Stimulated activated CD8-positive, alpha-beta memory T cell treated with anti-CD3 and anti-CD28 coated beads, Interleukin-4, amount 100 ng/mL, for 24 hours (primary cell): ENCODE results near the gene COG2.
"Not testable (repeated sequence)": the region's sequence is repeated elsewhere in the genome, so short reads cannot be mapped to it uniquely, and the experiment has no call there.

Experiments
- DNase-seq: peaks from one replicate; pipeline ENCODE4 v3.0.0-alpha.2; 2020; ENCODE audit warnings: low read depth

Gene COG2

GRCh38 chr1:230626232-230626631, 16.0 kb upstream of the COG2 start:
- DNase-seq, result no peak

GRCh38 chr1:230627767-230628166, 14.5 kb upstream of the COG2 start:
- no peak for DNase-seq

GRCh38 chr1:230629511-230629910, 12.8 kb upstream of the COG2 start:
- DNase-seq, result no peak

GRCh38 chr1:230631477-230631876, 10.8 kb upstream of the COG2 start:
- DNase-seq, result no peak

- DNase-seq, result no peak
Measured at GRCh38 chr1:230632273-230632873, 9.9 kb upstream of the COG2 start.

- DNase-seq, result no peak
Measured at GRCh38 chr1:230633469-230633868, 8.8 kb upstream of the COG2 start.

- DNase-seq, result no peak
Measured at GRCh38 chr1:230634384-230634783, 7.9 kb upstream of the COG2 start.

GRCh38 chr1:230636575-230637148, 5.6 kb upstream of the COG2 start:
- no peak for DNase-seq

- DNase-seq, result no peak
Measured at GRCh38 chr1:230639714-230640209, 2.5 kb upstream of the COG2 start.

GRCh38 chr1:230641346-230641745, 935 bp upstream of the COG2 start:
- no peak for DNase-seq

GRCh38 chr1:230641900-230642262, 400 bp upstream of the COG2 start:
- DNase-seq, result no peak

GRCh38 chr1:230643908-230644307, 1.6 kb downstream of the COG2 start:
- DNase-seq, result no peak

- DNase-seq, result no peak
Measured at GRCh38 chr1:230646710-230647302, 4.5 kb downstream of the COG2 start.

GRCh38 chr1:230647321-230647720, 5.0 kb downstream of the COG2 start:
- DNase-seq, result no peak

GRCh38 chr1:230648114-230648513, 5.8 kb downstream of the COG2 start:
- no peak for DNase-seq

- no peak for DNase-seq
Measured at GRCh38 chr1:230650300-230650699, 8.0 kb downstream of the COG2 start.

- DNase-seq, result no peak
Measured at GRCh38 chr1:230651235-230651634, 9.0 kb downstream of the COG2 start.

GRCh38 chr1:230656719-230657118, 14.4 kb downstream of the COG2 start:
- not testable (repeated sequence) for DNase-seq

- DNase-seq, result not testable (repeated sequence)
Measured at GRCh38 chr1:230658103-230658502, 15.8 kb downstream of the COG2 start.

GRCh38 chr1:230658691-230659090, 16.4 kb downstream of the COG2 start:
- no peak for DNase-seq

GRCh38 chr1:230661976-230662375, 19.7 kb downstream of the COG2 start:
- no peak for DNase-seq

- no peak for DNase-seq
Measured at GRCh38 chr1:230668227-230668626, 25.9 kb downstream of the COG2 start.

- no peak for DNase-seq
Measured at GRCh38 chr1:230669543-230669942, 27.3 kb downstream of the COG2 start.

GRCh38 chr1:230674581-230674980, 32.3 kb downstream of the COG2 start:
- no peak for DNase-seq
